A549 treated with Mapracorat at 1 μM for 4 hours (cell line): ENCODE measurements around the gene KIF4A. TPM values are rescaled to one million over a fixed set of nuclear protein-coding genes. Genes with fewer than 3 reads are reported as not detected.

Source experiments
- total RNA-seq: library from RNA; stranded (reverse); fragments of 200-300 nt; extraction: Qiagen RNA extraction; gene quantifications from 5 replicates; pipeline ENCODE4 v1.2.3, GENCODE V29; 2022

Gene KIF4A
- 25.0 to 29.1 TPM (median 26.5 TPM) in 5 replicates for total RNA-seq

GRCh38 chrX:70289793-70290770 is at the start of gene KIF4A, which contains the start of gene PDZD11:
Gene KIF4A (plus strand): TSS chrX:70290104. CDS start chrX:70290459, 355 bp downstream.
Gene PDZD11 (minus strand): TSS chrX:70289927. CDS start chrX:70289341, 586 bp downstream.

GRCh38 chrX:70260104-70260503 is 29.8 kb upstream of the KIF4A start, which contains the start of gene P2RY4:
Gene P2RY4 (minus strand): TSS chrX:70260204. CDS start chrX:70259624, 580 bp downstream.

GRCh38 chrX:70268034-70268433 is 21.9 kb upstream of the KIF4A start, which contains the start of gene ARR3:
Gene ARR3 (plus strand): TSS chrX:70268334. CDS start chrX:70269386, 1,052 bp downstream.

GRCh38 chrX:70281951-70282350 is 8.0 kb upstream of the KIF4A start, which contains the start of gene RAB41:
Gene RAB41 (plus strand): TSS chrX:70282172. CDS start chrX:70282218, 46 bp downstream.

GRCh38 chrX:70422851-70423341 is 133.0 kb downstream of the KIF4A start, which contains the start of gene GDPD2:
Gene GDPD2 (plus strand): TSS chrX:70423314. CDS start chrX:70424985, 1,671 bp downstream.

GRCh38 chrX:70444326-70444945 is 154.5 kb downstream of the KIF4A start, which contains the start of gene DLG3:
Gene DLG3 (plus strand): TSS chrX:70444835. CDS start chrX:70445202, 367 bp downstream.

Other genes with a start within 250 kb of the KIF4A start
- not detected in 5 replicates for gene AWAT2, start 240.2 kb upstream of the KIF4A start, total RNA-seq
- not detected in 5 replicates for gene OTUD6A, start 227.6 kb upstream of the KIF4A start, total RNA-seq
- gene IGBP1, start 156.7 kb upstream of the KIF4A start, total RNA-seq: 58.5 to 70.0 TPM (median 64.7 TPM) in 5 replicates
- gene DGAT2L6, start 112.6 kb upstream of the KIF4A start, total RNA-seq: not detected in 5 replicates
- not detected in 5 replicates for gene AWAT1, start 55.4 kb upstream of the KIF4A start, total RNA-seq
- gene P2RY4, start 29.9 kb upstream of the KIF4A start, total RNA-seq: not detected in 5 replicates
- gene ARR3, start 21.8 kb upstream of the KIF4A start, total RNA-seq: not detected in 5 replicates
- not detected in 5 replicates for gene RAB41, start 7.9 kb upstream of the KIF4A start, total RNA-seq
- gene PDZD11, start 177 bp upstream of the KIF4A start, total RNA-seq: 85.5 to 110 TPM (median 91.6 TPM) in 5 replicates
- gene GDPD2, start 133.2 kb downstream of the KIF4A start, total RNA-seq: 0.07 to 0.14 TPM in 2 of 5 replicates, not detected in the others
- 4.2 to 5.6 TPM (median 4.9 TPM) in 5 replicates for gene DLG3, start 154.7 kb downstream of the KIF4A start, total RNA-seq